K562 (cell line): Measurements from ENCODE around the gene ID1. TPM values are rescaled to one million over a fixed set of nuclear protein-coding genes. Genes with fewer than 3 reads are reported as not detected.

Source experiments
- BACH1 ChIP-seq: fragments of 200-800 bp; sonication (Bioruptor generic); IDR thresholded peaks from 2 replicates; pipeline ENCODE4 v1.6.1; 2016; ENCODE audit warnings: missing genetic modification characterization, missing compliant biosample characterization
- CREM ChIP-seq: IDR thresholded peaks from 2 replicates; pipeline ENCODE4 v1.6.1; 2014; ENCODE audit warnings: antibody characterized with exemption, low read depth
- CXXC5 ChIP-seq: fragments of 250-450 bp; sonication (Bioruptor Pico); IDR thresholded peaks from 2 replicates; pipeline ENCODE4 v1.8.0; 2022; ENCODE audit warnings: inconsistent platforms, mild to moderate bottlenecking, moderate library complexity
- DIDO1 ChIP-seq: fragments of 450-650 bp; IDR thresholded peaks from 2 replicates; pipeline ENCODE4 v1.6.1; 2016; ENCODE audit warnings: low read depth, missing biosample characterization, missing genetic modification characterization
- ELF1 ChIP-seq: fragments of 200-800 bp; sonication (Bioruptor generic); IDR thresholded peaks from 2 replicates; pipeline ENCODE4 v1.6.1; 2016; ENCODE audit warnings: missing genetic modification characterization, missing compliant biosample characterization
- ERF ChIP-seq: fragments of 450-650 bp; formaldehyde crosslinking; IDR thresholded peaks from 2 replicates; pipeline ENCODE4 v1.4.0; 2020; ENCODE audit warnings: mild to moderate bottlenecking, mixed read lengths
- FIP1L1 ChIP-seq: fragments of 200-400 bp; formaldehyde crosslinking; IDR thresholded peaks from 2 replicates; pipeline ENCODE4 v1.6.1; 2018; ENCODE audit warnings: mild to moderate bottlenecking, low read depth, low read length; ENCODE audit not compliant: poor library complexity, severe bottlenecking
- GABPB2 ChIP-seq: fragments of 250-450 bp; sonication (Bioruptor Pico); conservative IDR thresholded peaks from 2 replicates; pipeline ENCODE4 v1.5.1; 2021; ENCODE audit warnings: mild to moderate bottlenecking
- HMGN3 ChIP-seq: IDR thresholded peaks from 2 replicates; pipeline ENCODE4 v1.6.1; 2011; ENCODE audit warnings: borderline replicate concordance, low read depth, mild to moderate bottlenecking, mixed read lengths, low read length; ENCODE audit not compliant: insufficient read length; ENCODE audit errors: extremely low read depth
- KDM4B ChIP-seq, 2 experiments: fragments of 450-650 bp in 1 of 2; sonication (generic) in 1 of 2; IDR thresholded peaks; 2 replicates each; pipeline ENCODE4 v1.6.1; 2016 to 2017; ENCODE audit warnings: borderline replicate concordance in 2 of 2, antibody characterized with exemption in 1 of 2, low read depth in 1 of 2, mild to moderate bottlenecking in 1 of 2
- KLF13 ChIP-seq: fragments of 450-650 bp; IDR thresholded peaks from 2 replicates; pipeline ENCODE4 v1.6.1; 2016; ENCODE audit warnings: missing genetic modification characterization, low read depth, mild to moderate bottlenecking, missing compliant biosample characterization, moderate library complexity, borderline replicate concordance
- MAX ChIP-seq: sonication (generic); formaldehyde crosslinking; IDR thresholded peaks from 2 replicates; pipeline ENCODE4 v1.9.0; 2022; ENCODE audit warnings: mild to moderate bottlenecking, missing genetic modification reagents
- MAZ ChIP-seq, 2 experiments: fragments of 450-650 bp in 1 of 2; sonication (generic) in 1 of 2; formaldehyde crosslinking; IDR thresholded peaks in 1 of 2; conservative IDR thresholded peaks in 1 of 2; 2 replicates each; pipeline versions ENCODE4 v1.4.0 to v1.5.0; 2020; ENCODE audit warnings: mild to moderate bottlenecking in 1 of 2, missing genetic modification reagents in 1 of 2
- MIER1 ChIP-seq: fragments of 450-650 bp; IDR thresholded peaks from 2 replicates; pipeline ENCODE4 v1.6.1; 2016; ENCODE audit warnings: antibody characterized with exemption, mild to moderate bottlenecking, low read depth
- NFYB ChIP-seq: IDR thresholded peaks from 2 replicates; pipeline ENCODE4 v1.6.1; 2011; ENCODE audit warnings: mild to moderate bottlenecking, moderate library complexity; ENCODE audit not compliant: insufficient read length; ENCODE audit errors: extremely low read depth
- PHB ChIP-seq: fragments of 250-450 bp; sonication (Bioruptor Pico); IDR thresholded peaks from 2 replicates; pipeline ENCODE4 v1.5.0; 2021
- PTBP1 ChIP-seq: fragments of 200-400 bp; formaldehyde crosslinking; IDR thresholded peaks from 2 replicates; pipeline ENCODE4 v1.6.1; 2017; ENCODE audit warnings: low read depth, low read length
- RBBP5 ChIP-seq: fragments of 200-600 bp; sonication (generic); IDR thresholded peaks from 2 replicates; pipeline ENCODE4 v1.6.1; 2012; ENCODE audit warnings: borderline replicate concordance, mild to moderate bottlenecking, low read length, control low read depth, inconsistent platforms; ENCODE audit not compliant: insufficient read depth, poor library complexity, severe bottlenecking
- SIN3A ChIP-seq, 2 experiments: fragments of 150-350 bp in 1 of 2; IDR thresholded peaks; 2 replicates each; pipeline ENCODE4 v1.6.1; 2011 to 2016; ENCODE audit warnings: borderline replicate concordance in 2 of 2, low read depth in 2 of 2, low read length in 2 of 2, mild to moderate bottlenecking in 2 of 2, moderate library complexity in 2 of 2; ENCODE audit not compliant: control insufficient read depth in 1 of 2
- SNAPC5 ChIP-seq: fragments of 250-450 bp; sonication (Bioruptor Pico); IDR thresholded peaks from 2 replicates; pipeline ENCODE4 v1.8.0; 2021; ENCODE audit warnings: moderate library complexity, mild to moderate bottlenecking, inconsistent platforms
- ZBTB7A ChIP-seq: IDR thresholded peaks from 2 replicates; pipeline ENCODE4 v1.6.1; 2011; ENCODE audit warnings: low read depth, mild to moderate bottlenecking, low read length, moderate library complexity, borderline replicate concordance; ENCODE audit not compliant: control insufficient read depth
- ZBTB9 ChIP-seq: fragments of 450-650 bp; formaldehyde crosslinking; IDR thresholded peaks from 2 replicates; pipeline ENCODE4 v1.4.0; 2020; ENCODE audit warnings: mild to moderate bottlenecking, moderate library complexity
- ZNF146 ChIP-seq: IDR thresholded peaks from one replicate; pipeline ENCODE4 v1.6.1; 2018; ENCODE audit warnings: missing compliant biosample characterization; ENCODE audit not compliant: unreplicated experiment
- ZNF174 ChIP-seq: fragments of 250-450 bp; sonication (Bioruptor Pico); IDR thresholded peaks from 2 replicates; pipeline ENCODE4 v1.4.0; 2020; ENCODE audit warnings: mild to moderate bottlenecking
- ZNF717 ChIP-seq: fragments of 250-450 bp; sonication (Bioruptor Pico); IDR thresholded peaks from 2 replicates; pipeline ENCODE4 v1.5.0; 2021
- ZNF785 ChIP-seq: fragments of 250-450 bp; sonication (Bioruptor Pico); IDR thresholded peaks from 2 replicates; pipeline ENCODE4 v1.4.0; 2020; ENCODE audit warnings: mild to moderate bottlenecking
- ZNF830 ChIP-seq: fragments of 250-450 bp; sonication (Bioruptor Pico); IDR thresholded peaks from 2 replicates; pipeline ENCODE4 v1.5.0; 2021; ENCODE audit warnings: mild to moderate bottlenecking
- polyA plus RNA-seq, 8 experiments: library from polyadenylated mRNA; depleted of rRNA in 4 of 8; stranded (reverse) in 5 of 8; unstranded in 3 of 8; fragments of >200 nt; fragmentation: Nextera tagmentation in 2 of 8; fragmentation: Illumina TruSeq in 1 of 8; extraction: Ambion mirVana in 2 of 8; extraction: Trizol in 1 of 8; gene quantifications; 2 replicates each; pipeline versions ENCODE4 v1.2.1 to v1.2.3, GENCODE V29; 2011 to 2014; ENCODE audit warnings: inconsistent platforms in 1 of 8, missing spikeins in 1 of 8
- total RNA-seq, 7 experiments: library from RNA; depleted of rRNA in 6 of 7; stranded (reverse); fragments of >200 nt in 6 of 7; fragmentation: Illumina TruSeq in 2 of 7; extraction: Trizol in 2 of 7; gene quantifications; 2 replicates each; pipeline versions ENCODE4 v1.2.1 to v1.2.3, GENCODE V29; 2011 to 2021; ENCODE audit warnings: low replicate concordance in 1 of 7

Gene ID1
- total and polyA plus RNA-seq, 9 of the 15 experiments (the other 6 are each of a cell fraction or from before 2014, with no cell fraction given): 1.4 to 358 (median 65.0) TPM

GRCh38 chr20:31608251-31608945, 3.3 kb downstream of the ID1 start (continued):
- TF ChIP-seq NFYB (no peak), MAZ (CRISPR knock-in tag; conservative IDR thresholded peaks at IDR 0.05 in 1 of 2, IDR thresholded peaks at IDR 0.05 in 1 of 2) (peak; percentile 85 to 95), DIDO1 (tag) (no peak), BACH1 (tag) (no peak), ZBTB9 (peak; percentile 49; the same call in 1 of the 2 replicates), KDM4B (IDR thresholded peaks at IDR 0.05; ENCODE audit: borderline replicate concordance in 2 of 2, low read depth in 1 of 2) (no peak; a peak in 1 of 4 replicates), ERF (CRISPR knock-in tag) (no peak), ZNF830 (CRISPR knock-in tag) (no peak), ZNF785 (CRISPR knock-in tag) (no peak), MAX (CRISPR knock-in tag) (peak; percentile 53), ZBTB7A (peak; percentile 89; the same call in 1 of the 2 replicates), FIP1L1 (peak; percentile 80), CXXC5 (CRISPR knock-in tag) (peak; percentile 70), HMGN3 (peak; percentile 90), ELF1 (tag) (no peak), GABPB2 (CRISPR knock-in tag) (no peak), CREM (peak; percentile 42; the same call in 1 of the 2 replicates), SIN3A (IDR thresholded peaks at IDR 0.05; ENCODE audit: borderline replicate concordance in 2 of 2, control insufficient read depth in 1 of 2, low read depth in 2 of 2, low read length in 2 of 2) (peak in 1 of 2 experiments; percentile 4; a peak in 1 of 4 replicates), SNAPC5 (CRISPR knock-in tag) (no peak), PHB (CRISPR knock-in tag) (peak; percentile 46; the same call in 1 of the 2 replicates), RBBP5 (peak; percentile 37), PTBP1 (no peak), MIER1 (no peak), ZNF717 (CRISPR knock-in tag) (no peak), KLF13 (tag) (no peak), ZNF146 (CRISPR knock-in tag) (no peak), ZNF174 (CRISPR knock-in tag) (no peak)
